GM12873 (cell line): ENCODE results near the gene PRR36.

Experiments used
- TF ChIP-seq, protein P1 (sequence below): IDR thresholded peaks from 2 replicates; pipeline ENCODE4 v1.5.1; 2012; ENCODE audit warnings: low read depth, mild to moderate bottlenecking, moderate library complexity, low read length, control low read depth; ENCODE audit not compliant: insufficient read depth; ENCODE audit errors: missing control alignments

PRR36 gene

DNA sequence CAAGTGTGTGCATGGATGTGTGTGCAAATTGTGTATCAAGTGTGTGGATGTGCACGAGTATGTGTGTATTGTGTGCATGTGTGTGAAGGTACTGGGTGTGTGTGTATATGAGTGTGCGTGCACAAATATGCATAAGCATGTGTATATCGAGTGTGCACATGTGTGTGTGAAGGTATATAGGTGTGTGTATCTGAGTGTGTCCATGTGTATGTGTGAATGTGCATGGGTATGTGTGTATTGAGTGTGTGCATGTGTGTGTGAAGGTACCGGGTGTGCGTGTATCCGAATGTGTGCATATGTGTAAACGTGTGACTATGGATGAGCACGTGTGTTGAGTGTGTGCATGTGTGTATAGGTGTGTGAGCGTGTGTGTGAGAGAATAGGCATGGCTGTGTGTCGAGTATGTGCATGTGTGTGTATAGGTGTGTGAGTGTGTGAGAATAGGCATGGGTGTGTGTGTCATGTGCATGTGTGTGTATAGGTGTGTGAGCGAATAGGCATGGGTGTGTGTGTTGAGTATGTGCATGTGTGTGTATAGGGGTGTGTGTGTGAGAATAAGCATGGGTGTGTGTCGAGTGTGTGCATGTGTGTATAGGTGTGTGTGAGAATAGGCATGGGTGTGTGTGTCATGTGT is 31.4 kb downstream of the PRR36 start:
- TF ChIP-seq, protein P1, sequence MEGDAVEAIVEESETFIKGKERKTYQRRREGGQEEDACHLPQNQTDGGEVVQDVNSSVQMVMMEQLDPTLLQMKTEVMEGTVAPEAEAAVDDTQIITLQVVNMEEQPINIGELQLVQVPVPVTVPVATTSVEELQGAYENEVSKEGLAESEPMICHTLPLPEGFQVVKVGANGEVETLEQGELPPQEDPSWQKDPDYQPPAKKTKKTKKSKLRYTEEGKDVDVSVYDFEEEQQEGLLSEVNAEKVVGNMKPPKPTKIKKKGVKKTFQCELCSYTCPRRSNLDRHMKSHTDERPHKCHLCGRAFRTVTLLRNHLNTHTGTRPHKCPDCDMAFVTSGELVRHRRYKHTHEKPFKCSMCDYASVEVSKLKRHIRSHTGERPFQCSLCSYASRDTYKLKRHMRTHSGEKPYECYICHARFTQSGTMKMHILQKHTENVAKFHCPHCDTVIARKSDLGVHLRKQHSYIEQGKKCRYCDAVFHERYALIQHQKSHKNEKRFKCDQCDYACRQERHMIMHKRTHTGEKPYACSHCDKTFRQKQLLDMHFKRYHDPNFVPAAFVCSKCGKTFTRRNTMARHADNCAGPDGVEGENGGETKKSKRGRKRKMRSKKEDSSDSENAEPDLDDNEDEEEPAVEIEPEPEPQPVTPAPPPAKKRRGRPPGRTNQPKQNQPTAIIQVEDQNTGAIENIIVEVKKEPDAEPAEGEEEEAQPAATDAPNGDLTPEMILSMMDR = no peak

DNA sequence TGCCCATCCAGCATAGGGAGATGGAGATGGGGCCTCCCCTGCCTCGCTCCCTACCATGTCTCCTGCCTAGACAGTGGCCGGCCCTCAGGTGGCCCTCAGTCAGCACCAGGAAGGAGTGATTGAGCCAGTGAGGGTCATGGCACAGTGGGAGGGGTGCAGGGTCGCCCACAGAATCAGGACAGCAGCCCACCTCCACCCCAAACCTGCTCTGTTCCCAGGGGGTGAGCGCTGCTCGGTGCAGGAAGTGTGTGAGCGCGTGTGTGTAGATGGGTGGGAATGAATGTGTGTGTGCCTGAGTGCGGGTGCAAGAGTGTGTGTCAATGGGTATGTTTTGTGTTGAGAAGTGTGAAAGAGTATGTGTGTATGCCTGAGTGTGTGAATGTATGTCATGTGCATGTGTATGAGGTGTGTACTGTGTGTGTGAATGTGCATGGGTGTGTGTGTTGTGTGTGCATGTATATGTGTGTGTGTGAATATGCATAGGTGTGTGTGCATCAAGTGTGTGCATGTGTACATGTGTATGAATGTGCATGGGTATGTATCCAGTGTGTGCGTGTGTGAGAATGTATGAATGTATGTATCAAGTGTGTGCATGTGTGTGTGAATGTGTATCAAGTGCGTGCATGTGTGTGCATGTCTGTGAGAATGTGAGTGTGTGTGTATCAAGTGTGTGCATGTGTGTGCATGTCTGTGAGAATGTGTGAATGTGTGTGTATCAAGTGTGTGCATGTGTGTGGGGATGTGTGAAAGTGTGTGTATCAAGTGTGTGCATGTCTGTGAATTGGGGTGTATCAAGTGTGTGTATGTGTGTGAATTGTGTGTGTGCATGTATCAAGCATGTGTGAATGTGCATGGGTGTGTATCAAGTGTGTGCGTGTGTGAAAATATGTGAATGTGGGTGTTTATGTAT is 32.2 kb downstream of the PRR36 start:
- TF ChIP-seq, protein P1 = no peak

DNA sequence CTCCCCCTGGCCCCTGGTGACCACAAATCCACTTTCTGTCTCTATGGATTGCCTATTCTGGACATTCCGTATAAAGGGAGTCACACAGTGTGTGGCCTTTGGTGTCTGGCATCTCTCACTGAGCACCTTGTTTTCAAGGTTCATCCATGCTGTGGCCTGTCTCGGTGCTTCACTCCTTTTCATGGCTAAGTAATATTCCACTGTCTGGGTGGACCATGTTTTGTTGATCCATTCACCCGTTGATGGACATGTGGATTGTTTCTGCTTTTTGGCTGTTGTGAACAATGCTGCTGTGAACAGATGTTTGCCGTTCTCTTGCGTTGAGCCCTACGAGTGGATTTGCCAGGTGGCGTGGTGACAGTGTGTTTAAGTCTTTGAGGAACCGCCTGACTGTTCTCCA is 33.6 kb downstream of the PRR36 start:
- TF ChIP-seq, protein P1 = no peak

DNA sequence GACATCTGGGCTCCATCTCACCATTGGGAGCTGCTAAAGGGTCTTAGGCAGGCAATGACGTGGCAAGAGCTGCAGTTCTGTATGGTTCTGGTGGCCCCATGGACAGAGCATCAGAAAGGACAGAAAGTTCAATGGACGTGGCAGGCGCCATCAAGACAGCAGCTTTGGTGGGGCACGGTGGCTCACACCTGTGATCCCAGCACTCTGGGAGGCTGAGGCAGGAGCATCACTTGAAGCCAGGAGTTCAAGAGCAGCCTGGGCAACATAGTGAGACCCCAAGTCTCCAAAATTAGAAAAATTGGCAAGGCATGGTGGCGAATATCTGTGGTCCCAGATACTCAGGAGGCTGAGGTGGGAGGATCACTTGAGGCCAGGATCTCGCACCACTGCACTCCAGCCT is 34.7 kb downstream of the PRR36 start:
- TF ChIP-seq, protein P1 = no peak

DNA sequence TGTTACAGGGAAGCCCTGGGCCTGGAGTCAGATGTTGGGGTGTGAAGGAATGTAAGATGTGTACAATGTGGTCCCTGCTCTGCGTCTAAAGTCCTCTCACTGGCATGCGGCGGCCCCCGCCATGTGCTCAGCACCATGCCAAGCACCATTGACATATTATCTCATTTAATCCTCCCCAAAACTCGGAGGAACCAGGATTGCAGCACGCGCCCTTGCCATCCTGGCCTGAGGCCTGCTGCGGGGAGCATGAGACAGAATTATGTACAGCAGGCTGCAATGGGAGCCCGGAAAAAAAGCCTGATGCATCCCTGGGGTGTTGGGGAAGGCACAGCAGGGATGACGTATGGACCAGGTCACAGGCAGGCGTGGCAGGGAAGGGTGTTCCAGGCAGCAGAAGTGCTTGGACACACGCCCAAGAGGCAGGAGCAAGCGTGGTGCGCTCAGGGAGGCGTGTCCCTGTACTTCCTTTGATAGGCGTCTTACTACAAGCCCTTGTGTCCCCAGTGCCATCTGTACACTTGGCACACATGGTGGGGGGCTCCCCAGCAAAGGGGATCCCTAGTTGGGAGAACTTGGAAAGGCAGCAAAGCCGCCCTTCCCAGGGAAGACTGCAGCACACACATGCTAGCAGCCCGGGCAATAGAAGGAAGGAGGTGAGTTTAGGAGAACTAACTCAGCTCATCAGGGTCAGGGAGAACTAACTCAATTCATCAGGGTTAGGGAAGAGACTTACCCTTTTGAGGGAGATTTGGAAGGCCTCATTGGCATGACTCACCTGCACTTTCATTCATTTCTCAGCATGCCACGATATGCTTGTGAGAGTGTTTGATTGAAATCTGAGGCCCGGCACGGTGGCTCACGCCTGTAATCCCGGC is 40.7 kb downstream of the PRR36 start:
- TF ChIP-seq, protein P1 = no peak

DNA sequence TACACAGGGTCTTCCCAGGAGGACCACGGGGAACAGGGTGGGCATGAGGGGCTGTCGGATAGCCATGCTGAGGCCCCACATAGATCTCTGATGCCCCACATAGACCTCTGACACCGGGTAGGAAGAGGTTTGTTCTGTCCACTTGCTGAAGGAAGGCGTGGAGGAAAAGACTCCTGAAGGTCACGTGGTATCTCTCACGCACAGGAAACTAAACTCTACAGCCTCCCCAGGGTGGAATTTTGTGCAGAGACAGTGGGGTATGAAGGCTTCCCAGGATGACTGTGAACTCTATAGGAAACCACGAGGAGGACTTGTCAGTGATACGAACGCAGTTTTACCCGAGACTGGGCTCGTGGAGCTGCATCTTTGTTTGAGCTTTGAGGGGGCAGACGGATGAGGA is 41.4 kb downstream of the PRR36 start:
- TF ChIP-seq, protein P1 = no peak
